ENCODE measurements around the gene GCDH.
A peak's percentile ranks its signal among the peaks of the same experiment; 100 is the strongest.
"Not testable (repeated sequence)": the region's sequence is repeated elsewhere in the genome, so short reads cannot be mapped to it uniquely, and the experiment has no call there.

Gene GCDH

GRCh38 chr19:12872941-12873890 lies 17.7 kb upstream of the GCDH start:
- no peak for DNase-seq (ENCODE audit: low spot score)

- DNase-seq (ENCODE audit: low spot score), result no peak
Observed at GRCh38 chr19:12873891-12874745, 16.8 kb upstream of the GCDH start.

GRCh38 chr19:12875086-12875485 lies 15.9 kb upstream of the GCDH start:
- no peak for DNase-seq (ENCODE audit: low spot score)

GRCh38 chr19:12880551-12881171 lies 10.3 kb upstream of the GCDH start:
- peak; percentile 62 for DNase-seq (ENCODE audit: low spot score)

- DNase-seq (ENCODE audit: low spot score), result peak; percentile 94
Observed at GRCh38 chr19:12881172-12881808, 9.7 kb upstream of the GCDH start, which contains the start of gene DNASE2. TSS of gene DNASE2 (minus strand) at chr19:12881449. CDS start at chr19:12881375, 74 bp downstream.

- no peak for DNase-seq (ENCODE audit: low spot score)
Observed at GRCh38 chr19:12882589-12882988, 8.4 kb upstream of the GCDH start.

GRCh38 chr19:12884202-12884601 lies 6.8 kb upstream of the GCDH start:
- DNase-seq (ENCODE audit: low spot score), result no peak

- no peak for DNase-seq (ENCODE audit: low spot score)
Observed at GRCh38 chr19:12884627-12884925, 6.4 kb upstream of the GCDH start.

- DNase-seq (ENCODE audit: low spot score), result no peak
Observed at GRCh38 chr19:12884926-12885748, 5.8 kb upstream of the GCDH start.

GRCh38 chr19:12885749-12886650 lies 5.0 kb upstream of the GCDH start:
- no peak for DNase-seq (ENCODE audit: low spot score)

GRCh38 chr19:12886651-12886968 lies 4.3 kb upstream of the GCDH start:
- DNase-seq (ENCODE audit: low spot score), result no peak

- DNase-seq (ENCODE audit: low spot score), result no peak
Observed at GRCh38 chr19:12886969-12887747, 3.8 kb upstream of the GCDH start, which contains the start of gene KLF1. TSS of gene KLF1 (minus strand) at chr19:12887201. CDS start at chr19:12887140, 61 bp downstream.

GRCh38 chr19:12888006-12888603 lies 2.9 kb upstream of the GCDH start:
- DNase-seq (ENCODE audit: low spot score), result no peak

GRCh38 chr19:12890299-12890786 lies 617 bp upstream of the GCDH start:
- DNase-seq (ENCODE audit: low spot score), result not testable (repeated sequence)

- DNase-seq (ENCODE audit: low spot score), result no peak
Observed at GRCh38 chr19:12891553-12892021, 627 bp downstream of the GCDH start.

GRCh38 chr19:12893582-12893981 lies 2.6 kb downstream of the GCDH start:
- DNase-seq (ENCODE audit: low spot score), result no peak

- DNase-seq (ENCODE audit: low spot score), result peak; percentile 74
Observed at GRCh38 chr19:12896460-12896859, 5.5 kb downstream of the GCDH start.

GRCh38 chr19:12899891-12900518 lies 9.0 kb downstream of the GCDH start:
- no peak for DNase-seq (ENCODE audit: low spot score)
